AG04449 (cell line): ENCODE results near the gene BCAP29.
A peak's percentile ranks its signal among the peaks of the same experiment; 100 is the strongest.

Source experiments
- CTCF ChIA-PET: fragments of 350-600 bp; formaldehyde crosslinking; extraction: SDS; loops from one replicate; lab custom pipeline; 2021; ENCODE audit warnings: antibody characterized with exemption; lab: Yijun Ruan, JAX
- POLR2A ChIA-PET: fragments of 400-600, 350-600 bp; formaldehyde crosslinking; extraction: SDS; loops from one replicate; lab custom pipeline; 2020; ENCODE audit warnings: antibody characterized with exemption, inconsistent platforms; lab: Yijun Ruan, JAX
- DNase-seq: peaks from one replicate; pipeline ENCODE4 v3.0.0-alpha.2; 2010; ENCODE audit warnings: low read depth, low spot score
- H3K4me3 ChIP-seq: 2 replicates; pipeline ENCODE4 v1.5.1; 2011; ENCODE audit warnings: low read depth, mild to moderate bottlenecking, control low read depth, low read length
- CTCF ChIP-seq: IDR thresholded peaks from one replicate; pipeline ENCODE4 v1.5.1; 2011; ENCODE audit warnings: mild to moderate bottlenecking, moderate library complexity, low read length, control low read depth, inconsistent platforms; ENCODE audit not compliant: insufficient read depth; ENCODE audit errors: missing control alignments

Gene BCAP29

GRCh38 chr7:107592361-107593024 is 12.4 kb downstream of the BCAP29 start:
- CTCF ChIA-PET = interaction anchor here (0.6 to 2.9 kb wide), 6 partner anchors 10 to 758 kb away, joined by 3 to 9 read pairs (median 4); no protein-coding TSS in a partner anchor
- POLR2A ChIA-PET = interaction anchor here (1.0 kb wide), 1 partner anchor 28 kb away, joined by 5 read pairs; the partner anchor contains the start of genes COG5 and DUS4L
- H3K4me3 ChIP-seq = no peak overlapping the region
- peak; percentile 88 for DNase-seq
- TF ChIP-seq CTCF = no peak

- no peak for DNase-seq
- CTCF ChIA-PET = interaction anchor here (0.7 to 2.9 kb wide), 5 partner anchors 10 to 149 kb away, joined by 3 to 9 read pairs (median 4); no protein-coding TSS in a partner anchor
- POLR2A ChIA-PET = interaction anchor here (1.0 kb wide), 1 partner anchor 29 kb away, joined by 5 read pairs; the partner anchor contains the start of genes COG5 and DUS4L
- no peak overlapping the region for H3K4me3 ChIP-seq
- TF ChIP-seq CTCF = no peak
Observed at GRCh38 chr7:107593025-107593410, 13.0 kb downstream of the BCAP29 start.

- CTCF ChIA-PET = interaction anchor here (0.9 to 1.4 kb wide), 5 partner anchors 65 to 147 kb away, joined by 3 to 4 read pairs (median 3); no protein-coding TSS in a partner anchor
- TF ChIP-seq CTCF = no peak
- DNase-seq = peak; percentile 84
- no peak overlapping the region for H3K4me3 ChIP-seq
- POLR2A ChIA-PET = interaction anchor here (0.7 kb wide), 2 partner anchors 11 to 24 kb away, joined by 3 read pairs; no protein-coding TSS in a partner anchor
Observed at GRCh38 chr7:107594961-107595737, 15.1 kb downstream of the BCAP29 start.

DNA sequence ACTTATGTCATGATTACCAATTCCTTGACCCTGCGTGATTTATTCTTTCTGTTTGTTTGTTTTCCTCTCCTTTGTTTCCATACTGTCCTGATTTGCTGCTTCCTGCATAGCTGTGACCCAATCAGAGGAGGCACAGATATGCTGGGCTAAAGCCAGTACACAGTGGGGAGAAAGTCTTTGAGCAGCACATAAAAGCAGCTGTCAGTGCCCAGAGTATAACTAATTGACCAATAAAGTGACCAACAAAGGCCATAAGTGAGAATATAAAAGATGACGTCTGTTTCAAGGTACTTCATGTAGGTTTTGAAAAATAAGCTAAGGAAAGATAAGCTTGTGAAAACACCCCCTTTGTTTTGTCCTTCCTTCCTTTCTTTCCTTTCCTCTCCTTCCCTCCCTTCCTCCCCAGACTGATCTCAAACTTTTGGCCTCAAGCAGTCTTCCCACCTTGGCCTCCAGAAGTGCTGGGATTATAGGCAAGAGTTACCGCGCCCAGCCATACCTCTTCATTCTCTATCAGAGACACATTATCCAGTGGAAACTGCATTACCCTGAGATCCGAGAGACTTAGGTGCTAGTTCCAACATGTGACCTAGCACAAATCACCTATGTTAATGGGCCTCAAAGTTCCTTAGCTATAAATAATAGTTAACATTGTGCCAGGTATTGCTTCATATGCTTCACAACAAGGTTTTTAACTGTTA is 17.0 kb downstream of the BCAP29 start:
- no peak for DNase-seq
- CTCF ChIA-PET = interaction anchor here (1.8 kb wide), 1 partner anchor 9 kb away, joined by 5 read pairs; no protein-coding TSS in a partner anchor
- POLR2A ChIA-PET = no interaction called here
- no peak for TF ChIP-seq CTCF
- no peak overlapping the region for H3K4me3 ChIP-seq

DNA sequence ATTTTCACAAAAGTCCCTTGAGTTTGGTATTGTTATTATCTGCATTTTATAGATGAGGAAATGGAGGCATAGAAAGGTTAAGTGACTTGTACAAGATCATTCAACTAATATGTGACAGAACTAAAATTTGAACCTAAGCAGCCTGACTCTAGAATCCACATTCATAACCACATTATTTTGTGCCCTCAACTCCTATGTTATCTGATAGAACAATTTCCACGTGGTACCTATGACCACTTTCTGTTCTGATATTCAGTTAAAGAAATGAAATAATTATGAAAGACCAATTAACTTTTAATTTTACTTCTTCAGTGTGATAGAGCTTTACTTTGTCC is 17.5 kb downstream of the BCAP29 start:
- no peak for DNase-seq
- ChIA-PET CTCF (interaction anchor here (0.7 to 1.8 kb wide), 2 partner anchors 8 to 17 kb away, joined by 3 to 5 read pairs; partner anchors contain the start of gene BCAP29), POLR2A (no interaction called here)
- no peak overlapping the region for H3K4me3 ChIP-seq
- TF ChIP-seq CTCF = no peak

- no peak for DNase-seq
- TF ChIP-seq CTCF = no peak
- POLR2A ChIA-PET = no interaction called here
- CTCF ChIA-PET = interaction anchor here (0.7 to 1.8 kb wide), 2 partner anchors 8 to 18 kb away, joined by 3 to 5 read pairs; partner anchors contain the start of gene BCAP29
- no peak overlapping the region for H3K4me3 ChIP-seq
Observed at GRCh38 chr7:107597953-107598352, 17.9 kb downstream of the BCAP29 start.
